HEK293 (cell line): ENCODE measurements around the gene DCTN2.
A peak's percentile ranks its signal among the peaks of the same experiment; 100 is the strongest.

Experiments used
- BCL11A ChIP-seq: fragments of 450-650 bp; formaldehyde crosslinking; IDR thresholded peaks from 2 replicates; pipeline ENCODE4 v1.5.1; 2016; ENCODE audit warnings: low read depth, missing biosample characterization, missing genetic modification characterization
- GLIS1 ChIP-seq: fragments of 450-650 bp; formaldehyde crosslinking; IDR thresholded peaks from 2 replicates; pipeline ENCODE4 v1.5.1; 2016; ENCODE audit warnings: missing biosample characterization, missing genetic modification characterization
- KLF1 ChIP-seq: fragments of 450-650 bp; formaldehyde crosslinking; IDR thresholded peaks from 2 replicates; pipeline ENCODE4 v1.5.1; 2016; ENCODE audit warnings: missing biosample characterization, missing genetic modification characterization
- KLF7 ChIP-seq: fragments of 450-650 bp; formaldehyde crosslinking; IDR thresholded peaks from 2 replicates; pipeline ENCODE4 v1.5.1; 2016; ENCODE audit warnings: missing biosample characterization, missing genetic modification characterization, borderline replicate concordance
- KLF9 ChIP-seq: fragments of 450-650 bp; formaldehyde crosslinking; IDR thresholded peaks from 2 replicates; pipeline ENCODE4 v1.5.1; 2016; ENCODE audit warnings: missing biosample characterization, missing genetic modification characterization, low read depth
- MZF1 ChIP-seq: fragments of 450-650 bp; formaldehyde crosslinking; IDR thresholded peaks from 2 replicates; pipeline ENCODE4 v1.5.1; 2017; ENCODE audit warnings: missing biosample characterization, missing genetic modification characterization, borderline replicate concordance
- PRDM1 ChIP-seq: fragments of 450-650 bp; formaldehyde crosslinking; IDR thresholded peaks from 2 replicates; pipeline ENCODE4; 2016; ENCODE audit warnings: missing biosample characterization, missing genetic modification characterization
- TRIM28 ChIP-seq: IDR thresholded peaks from 2 replicates; pipeline ENCODE4 v1.6.1; 2011; ENCODE audit warnings: low read length, control low read depth, borderline replicate concordance
- WT1 ChIP-seq: fragments of 450-650 bp; formaldehyde crosslinking; IDR thresholded peaks from 2 replicates; pipeline ENCODE4 v1.5.1; 2016; ENCODE audit warnings: missing biosample characterization, missing genetic modification characterization
- ZBTB8A ChIP-seq: fragments of 450-650 bp; formaldehyde crosslinking; IDR thresholded peaks from 2 replicates; pipeline ENCODE4 v1.5.1; 2016; ENCODE audit warnings: missing biosample characterization, missing genetic modification characterization
- ZFP37 ChIP-seq: fragments of 450-650 bp; formaldehyde crosslinking; IDR thresholded peaks from 2 replicates; pipeline ENCODE4 v1.5.1; 2016; ENCODE audit warnings: missing biosample characterization, missing genetic modification characterization
- ZNF2 ChIP-seq: fragments of 450-650 bp; formaldehyde crosslinking; IDR thresholded peaks from 2 replicates; pipeline ENCODE4 v1.5.1; 2016; ENCODE audit warnings: missing biosample characterization, missing genetic modification characterization
- ZNF202 ChIP-seq: fragments of 450-650 bp; formaldehyde crosslinking; IDR thresholded peaks from 2 replicates; pipeline ENCODE4 v1.5.1; 2016; ENCODE audit warnings: missing biosample characterization, missing genetic modification characterization, borderline replicate concordance
- ZNF24 ChIP-seq: fragments of 450-650 bp; formaldehyde crosslinking; IDR thresholded peaks from 2 replicates; pipeline ENCODE4 v1.5.1; 2016; ENCODE audit warnings: missing biosample characterization, missing genetic modification characterization
- ZNF248 ChIP-seq: fragments of 450-650 bp; formaldehyde crosslinking; IDR thresholded peaks from 2 replicates; pipeline ENCODE4 v1.5.1; 2017; ENCODE audit warnings: missing biosample characterization, missing genetic modification characterization
- ZNF341 ChIP-seq: fragments of 450-650 bp; formaldehyde crosslinking; IDR thresholded peaks from 2 replicates; pipeline ENCODE4; 2016; ENCODE audit warnings: low read depth, missing biosample characterization, missing genetic modification characterization
- ZNF416 ChIP-seq: fragments of 450-650 bp; formaldehyde crosslinking; IDR thresholded peaks from 2 replicates; pipeline ENCODE4 v1.5.1; 2016; ENCODE audit warnings: missing biosample characterization, missing genetic modification characterization
- ZNF571 ChIP-seq: fragments of 450-650 bp; formaldehyde crosslinking; IDR thresholded peaks from 2 replicates; pipeline ENCODE4 v1.5.0; 2017; ENCODE audit warnings: missing biosample characterization, missing genetic modification characterization
- ZNF585B ChIP-seq: fragments of 450-650 bp; formaldehyde crosslinking; IDR thresholded peaks from 2 replicates; pipeline ENCODE4 v1.5.1; 2016; ENCODE audit warnings: missing biosample characterization, missing genetic modification characterization
- ZNF629 ChIP-seq: fragments of 450-650 bp; formaldehyde crosslinking; IDR thresholded peaks from 2 replicates; pipeline ENCODE4 v1.5.1; 2017; ENCODE audit warnings: missing biosample characterization, missing genetic modification characterization
- ZNF76 ChIP-seq: fragments of 450-650 bp; formaldehyde crosslinking; IDR thresholded peaks from 2 replicates; pipeline ENCODE4; 2016; ENCODE audit warnings: low read depth, missing biosample characterization, missing genetic modification characterization, borderline replicate concordance
- ZNF785 ChIP-seq: fragments of 450-650 bp; formaldehyde crosslinking; IDR thresholded peaks from 2 replicates; pipeline ENCODE4 v1.5.1; 2016; ENCODE audit warnings: missing biosample characterization, missing genetic modification characterization
- ZNF837 ChIP-seq: fragments of 450-650 bp; formaldehyde crosslinking; IDR thresholded peaks from 2 replicates; pipeline ENCODE4 v1.5.1; 2016; ENCODE audit warnings: missing biosample characterization, missing genetic modification characterization
- TF ChIP-seq, protein P1 (sequence below): fragments of 450-650 bp; formaldehyde crosslinking; IDR thresholded peaks from 2 replicates; pipeline ENCODE4 v1.5.1; 2016; ENCODE audit warnings: missing biosample characterization, missing genetic modification characterization
- TF ChIP-seq, protein P2 (sequence below): fragments of 450-650 bp; formaldehyde crosslinking; IDR thresholded peaks from 2 replicates; pipeline ENCODE4 v1.5.1; 2016; ENCODE audit warnings: missing biosample characterization, missing genetic modification characterization
- TF ChIP-seq, protein P3 (sequence below): sonication (generic); formaldehyde crosslinking; IDR thresholded peaks from 2 replicates; pipeline ENCODE4 v1.8.1; 2022; ENCODE audit warnings: mild to moderate bottlenecking, moderate library complexity, missing genetic modification reagents
- TF ChIP-seq, protein P4 (sequence below): fragments of 450-650 bp; formaldehyde crosslinking; IDR thresholded peaks from 2 replicates; pipeline ENCODE4 v1.5.1; 2016; ENCODE audit warnings: missing biosample characterization, missing genetic modification characterization, borderline replicate concordance
- TF ChIP-seq, protein P5 (sequence below): fragments of 450-650 bp; formaldehyde crosslinking; IDR thresholded peaks from 2 replicates; pipeline ENCODE4 v1.5.1; 2016; ENCODE audit warnings: missing biosample characterization, missing genetic modification characterization
- TF ChIP-seq, protein P6 (sequence below): fragments of 450-650 bp; formaldehyde crosslinking; IDR thresholded peaks from 2 replicates; pipeline ENCODE4 v1.5.1; 2016; ENCODE audit warnings: missing biosample characterization, missing genetic modification characterization

DCTN2 gene

DNA sequence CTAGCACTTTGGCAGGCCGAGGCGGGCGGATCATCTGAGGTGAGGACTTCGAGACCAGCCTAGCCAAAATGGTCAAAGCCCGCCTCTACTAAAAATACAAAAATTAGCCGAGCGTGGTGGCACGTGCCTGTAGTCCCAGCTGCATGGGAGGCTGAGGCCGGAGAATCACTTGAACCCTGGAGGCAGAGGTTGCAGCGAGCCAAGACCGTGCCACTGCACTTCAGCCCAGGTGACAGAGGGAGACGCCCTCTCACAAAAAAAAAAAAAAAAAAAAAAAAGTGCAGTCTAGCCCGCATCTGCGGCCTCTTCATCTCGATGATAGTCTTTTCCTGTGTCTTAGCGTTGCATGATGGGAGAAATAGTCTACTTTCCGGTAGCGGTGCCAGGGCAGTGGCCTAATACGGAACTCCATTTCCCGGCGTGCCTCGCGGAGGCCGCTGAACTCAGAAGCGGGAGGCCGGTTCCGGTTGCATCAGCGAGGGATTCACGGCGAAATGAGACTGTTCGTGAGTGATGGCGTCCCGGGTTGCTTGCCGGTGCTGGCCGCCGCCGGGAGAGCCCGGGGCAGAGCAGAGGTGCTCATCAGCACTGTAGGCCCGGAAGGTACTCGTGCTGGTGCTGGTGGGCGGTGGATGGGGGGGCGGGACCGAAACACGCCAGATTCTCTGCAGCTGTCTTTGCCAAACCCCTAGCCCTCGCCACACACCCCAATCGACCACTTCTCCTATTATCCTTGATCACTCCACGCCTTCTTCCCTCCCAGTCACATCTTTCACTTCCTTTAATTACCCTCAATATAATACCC is 59.2 kb downstream of the DCTN2 start, which contains the start of gene MARS1 (continued):
- TF ChIP-seq ZNF571 (no peak), TRIM28 (no peak), PRDM1 (0 out of 2 replicates have a peak, but pooled peaks have one; percentile 17), ZNF785 (tag by site-specific recombination) (no peak), WT1 (peak; percentile 14; the same call in 1 of the 2 replicates), BCL11A (tag by site-specific recombination) (no peak), ZNF416 (tag by site-specific recombination) (no peak), MZF1 (tag by site-specific recombination) (no peak), ZNF202 (tag by site-specific recombination) (no peak), ZFP37 (no peak), ZBTB8A (peak; percentile 59; the same call in 1 of the 2 replicates), KLF1 (tag by site-specific recombination) (peak; percentile 75; the same call in 1 of the 2 replicates), ZNF24 (tag by site-specific recombination) (peak; percentile 68; the same call in 1 of the 2 replicates), ZNF629 (peak; percentile 83), ZNF2 (tag by site-specific recombination) (no peak; the same call in 1 of the 2 replicates), KLF7 (tag by site-specific recombination) (peak; percentile 94), ZNF341 (peak; percentile 82), ZNF837 (no peak), KLF9 (peak; percentile 81), GLIS1 (tag by site-specific recombination) (peak; percentile 30; the same call in 1 of the 2 replicates), ZNF248 (tag by site-specific recombination) (no peak), ZNF76 (tag by site-specific recombination) (peak; percentile 96), ZNF585B (tag by site-specific recombination) (no peak)
- TF ChIP-seq, protein P1, sequence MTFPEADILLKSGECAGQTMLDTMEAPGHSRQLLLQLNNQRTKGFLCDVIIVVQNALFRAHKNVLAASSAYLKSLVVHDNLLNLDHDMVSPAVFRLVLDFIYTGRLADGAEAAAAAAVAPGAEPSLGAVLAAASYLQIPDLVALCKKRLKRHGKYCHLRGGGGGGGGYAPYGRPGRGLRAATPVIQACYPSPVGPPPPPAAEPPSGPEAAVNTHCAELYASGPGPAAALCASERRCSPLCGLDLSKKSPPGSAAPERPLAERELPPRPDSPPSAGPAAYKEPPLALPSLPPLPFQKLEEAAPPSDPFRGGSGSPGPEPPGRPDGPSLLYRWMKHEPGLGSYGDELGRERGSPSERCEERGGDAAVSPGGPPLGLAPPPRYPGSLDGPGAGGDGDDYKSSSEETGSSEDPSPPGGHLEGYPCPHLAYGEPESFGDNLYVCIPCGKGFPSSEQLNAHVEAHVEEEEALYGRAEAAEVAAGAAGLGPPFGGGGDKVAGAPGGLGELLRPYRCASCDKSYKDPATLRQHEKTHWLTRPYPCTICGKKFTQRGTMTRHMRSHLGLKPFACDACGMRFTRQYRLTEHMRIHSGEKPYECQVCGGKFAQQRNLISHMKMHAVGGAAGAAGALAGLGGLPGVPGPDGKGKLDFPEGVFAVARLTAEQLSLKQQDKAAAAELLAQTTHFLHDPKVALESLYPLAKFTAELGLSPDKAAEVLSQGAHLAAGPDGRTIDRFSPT (tag by site-specific recombination): no peak
- TF ChIP-seq, protein P2, sequence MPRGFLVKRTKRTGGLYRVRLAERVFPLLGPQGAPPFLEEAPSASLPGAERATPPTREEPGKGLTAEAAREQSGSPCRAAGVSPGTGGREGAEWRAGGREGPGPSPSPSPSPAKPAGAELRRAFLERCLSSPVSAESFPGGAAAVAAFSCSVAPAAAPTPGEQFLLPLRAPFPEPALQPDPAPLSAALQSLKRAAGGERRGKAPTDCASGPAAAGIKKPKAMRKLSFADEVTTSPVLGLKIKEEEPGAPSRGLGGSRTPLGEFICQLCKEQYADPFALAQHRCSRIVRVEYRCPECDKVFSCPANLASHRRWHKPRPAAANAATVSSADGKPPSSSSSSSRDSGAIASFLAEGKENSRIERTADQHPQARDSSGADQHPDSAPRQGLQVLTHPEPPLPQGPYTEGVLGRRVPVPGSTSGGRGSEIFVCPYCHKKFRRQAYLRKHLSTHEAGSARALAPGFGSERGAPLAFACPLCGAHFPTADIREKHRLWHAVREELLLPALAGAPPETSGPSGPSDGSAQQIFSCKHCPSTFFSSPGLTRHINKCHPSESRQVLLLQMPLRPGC (tag by site-specific recombination): no peak; the same call in 1 of the 2 replicates
- TF ChIP-seq, protein P3, sequence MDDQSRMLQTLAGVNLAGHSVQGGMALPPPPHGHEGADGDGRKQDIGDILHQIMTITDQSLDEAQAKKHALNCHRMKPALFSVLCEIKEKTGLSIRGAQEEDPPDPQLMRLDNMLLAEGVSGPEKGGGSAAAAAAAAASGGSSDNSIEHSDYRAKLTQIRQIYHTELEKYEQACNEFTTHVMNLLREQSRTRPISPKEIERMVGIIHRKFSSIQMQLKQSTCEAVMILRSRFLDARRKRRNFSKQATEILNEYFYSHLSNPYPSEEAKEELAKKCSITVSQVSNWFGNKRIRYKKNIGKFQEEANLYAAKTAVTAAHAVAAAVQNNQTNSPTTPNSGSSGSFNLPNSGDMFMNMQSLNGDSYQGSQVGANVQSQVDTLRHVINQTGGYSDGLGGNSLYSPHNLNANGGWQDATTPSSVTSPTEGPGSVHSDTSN (CRISPR knock-in tag): no peak
- TF ChIP-seq, protein P4, sequence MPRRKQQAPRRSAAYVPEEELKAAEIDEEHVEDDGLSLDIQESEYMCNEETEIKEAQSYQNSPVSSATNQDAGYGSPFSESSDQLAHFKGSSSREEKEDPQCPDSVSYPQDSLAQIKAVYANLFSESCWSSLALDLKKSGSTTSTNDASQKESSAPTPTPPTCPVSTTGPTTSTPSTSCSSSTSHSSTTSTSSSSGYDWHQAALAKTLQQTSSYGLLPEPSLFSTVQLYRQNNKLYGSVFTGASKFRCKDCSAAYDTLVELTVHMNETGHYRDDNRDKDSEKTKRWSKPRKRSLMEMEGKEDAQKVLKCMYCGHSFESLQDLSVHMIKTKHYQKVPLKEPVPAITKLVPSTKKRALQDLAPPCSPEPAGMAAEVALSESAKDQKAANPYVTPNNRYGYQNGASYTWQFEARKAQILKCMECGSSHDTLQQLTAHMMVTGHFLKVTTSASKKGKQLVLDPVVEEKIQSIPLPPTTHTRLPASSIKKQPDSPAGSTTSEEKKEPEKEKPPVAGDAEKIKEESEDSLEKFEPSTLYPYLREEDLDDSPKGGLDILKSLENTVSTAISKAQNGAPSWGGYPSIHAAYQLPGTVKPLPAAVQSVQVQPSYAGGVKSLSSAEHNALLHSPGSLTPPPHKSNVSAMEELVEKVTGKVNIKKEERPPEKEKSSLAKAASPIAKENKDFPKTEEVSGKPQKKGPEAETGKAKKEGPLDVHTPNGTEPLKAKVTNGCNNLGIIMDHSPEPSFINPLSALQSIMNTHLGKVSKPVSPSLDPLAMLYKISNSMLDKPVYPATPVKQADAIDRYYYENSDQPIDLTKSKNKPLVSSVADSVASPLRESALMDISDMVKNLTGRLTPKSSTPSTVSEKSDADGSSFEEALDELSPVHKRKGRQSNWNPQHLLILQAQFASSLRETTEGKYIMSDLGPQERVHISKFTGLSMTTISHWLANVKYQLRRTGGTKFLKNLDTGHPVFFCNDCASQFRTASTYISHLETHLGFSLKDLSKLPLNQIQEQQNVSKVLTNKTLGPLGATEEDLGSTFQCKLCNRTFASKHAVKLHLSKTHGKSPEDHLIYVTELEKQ (tag by site-specific recombination): no peak
- TF ChIP-seq, protein P5, sequence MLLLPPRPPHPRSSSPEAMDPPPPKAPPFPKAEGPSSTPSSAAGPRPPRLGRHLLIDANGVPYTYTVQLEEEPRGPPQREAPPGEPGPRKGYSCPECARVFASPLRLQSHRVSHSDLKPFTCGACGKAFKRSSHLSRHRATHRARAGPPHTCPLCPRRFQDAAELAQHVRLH: peak; percentile 64
- TF ChIP-seq, protein P6, sequence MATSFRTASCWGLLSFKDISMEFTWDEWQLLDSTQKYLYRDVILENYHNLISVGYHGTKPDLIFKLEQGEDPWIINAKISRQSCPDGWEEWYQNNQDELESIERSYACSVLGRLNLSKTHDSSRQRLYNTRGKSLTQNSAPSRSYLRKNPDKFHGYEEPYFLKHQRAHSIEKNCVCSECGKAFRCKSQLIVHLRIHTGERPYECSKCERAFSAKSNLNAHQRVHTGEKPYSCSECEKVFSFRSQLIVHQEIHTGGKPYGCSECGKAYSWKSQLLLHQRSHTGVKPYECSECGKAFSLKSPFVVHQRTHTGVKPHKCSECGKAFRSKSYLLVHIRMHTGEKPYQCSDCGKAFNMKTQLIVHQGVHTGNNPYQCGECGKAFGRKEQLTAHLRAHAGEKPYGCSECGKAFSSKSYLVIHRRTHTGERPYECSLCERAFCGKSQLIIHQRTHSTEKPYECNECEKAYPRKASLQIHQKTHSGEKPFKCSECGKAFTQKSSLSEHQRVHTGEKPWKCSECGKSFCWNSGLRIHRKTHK (tag by site-specific recombination): no peak
